Measurements from ENCODE around the gene S100G. TPM values are rescaled to one million over a fixed set of nuclear protein-coding genes. Genes with fewer than 3 reads are reported as not detected.

S100G gene
- total and polyA plus RNA-seq, 2 of the 4 experiments (the other 2 are of a cell fraction) = not detected

- Histone ChIP-seq H2BK20ac (ENCODE audit: low read depth, low read length) (no peak overlapping the region), H3K56ac (ENCODE audit: extremely low read depth, insufficient read depth, low read length) (no peak overlapping the region), H3K23ac (ENCODE audit: low read depth, low read length) (no peak overlapping the region), H4K20me1 (ENCODE audit: insufficient read depth, low read length) (no peaks in the 10 kb centered on the region), H2BK5ac (ENCODE audit: low read depth, low read length, poor library complexity, severe bottlenecking) (no peak overlapping the region), H3K79me1 (ENCODE audit: low read depth in 1 of 2, low read length in 2 of 2) (peaks cover 0 to 2% of the 10 kb centered on the region in 2 experiments; a peak in 2 of 4 replicates), H2AFZ (replicated peaks; ENCODE audit: low read length, poor library complexity) (no peak overlapping the region), H3K14ac (replicated peaks; ENCODE audit: low read depth, low read length) (no peak overlapping the region), H3K27me3 (ENCODE audit: control insufficient read depth, insufficient read depth, low read length) (no peaks in the 10 kb centered on the region), H3K4ac (ENCODE audit: low read depth, low read length) (no peak overlapping the region), H3K4me1 (ENCODE audit: control insufficient read depth, insufficient read depth, low read length) (no peaks in the 10 kb centered on the region), H3K18ac (ENCODE audit: low read depth, low read length) (no peak overlapping the region), H3K9ac (ENCODE audit: low read depth, low read length) (no peak overlapping the region), H2BK120ac (ENCODE audit: low read depth, low read length) (no peak overlapping the region), H3K4me3 (ENCODE audit: insufficient read depth, low read depth, low read length) (no peak overlapping the region), H4K5ac (ENCODE audit: low read depth, low read length) (no peak overlapping the region), H4K8ac (ENCODE audit: low read depth in 2 of 2, low read length in 2 of 2) (no peak overlapping the region), H3K36me3 (ENCODE audit: control insufficient read depth, insufficient read depth, low read length) (peaks cover 18% of the 10 kb centered on the region), H2AK5ac (ENCODE audit: low read depth, low read length) (no peak overlapping the region), H3K4me2 (ENCODE audit: low read depth, low read length) (no peak overlapping the region), H3K27ac (ENCODE audit: insufficient read depth, low read length) (no peak overlapping the region), H3K9me1 (ENCODE audit: insufficient read depth, low read length) (no peaks in the 10 kb centered on the region), H2BK15ac (ENCODE audit: low read depth, low read length) (no peak overlapping the region), H3K9me3 (ENCODE audit: control insufficient read depth, insufficient read depth, low read length) (no peaks in the 10 kb centered on the region), H2AK9ac (replicated peaks; ENCODE audit: low read depth, low read length, poor library complexity) (no peak overlapping the region), H4K91ac (ENCODE audit: insufficient read depth, low read depth, low read length) (no peak overlapping the region)
- no CpG with 5 or more reads among the region's 3 CpGs for WGBS, 2 experiments (ENCODE audit: extremely low coverage in 2 of 2, insufficient read length in 1 of 2)
- DNase-seq (peak; percentile 31), ATAC-seq (ENCODE audit: low read depth) (peak; percentile 72)
- ChIA-PET CTCF (interaction anchor here (0.6 kb wide), 1 partner anchor 527 kb away, joined by 3 read pairs; no protein-coding TSS in a partner anchor), POLR2A (ENCODE audit: unreplicated experiment) (interaction anchor here (0.6 to 0.7 kb wide), 2 partner anchors 118 to 230 kb away, joined by 3 to 10 read pairs; no protein-coding TSS in a partner anchor)
- in situ Hi-C loops (cut with MboI; ENCODE audit: low sequenced_read_pairs) (loop anchor here (25.0 kb wide), 2 partner anchors 875 to 1200 kb away; partner anchors contain the start of gene PIR), intact Hi-C loops (cut with micrococcal nuclease) (no loop called here), dilution Hi-C loops (cut with HindIII; ENCODE audit: low sequenced_read_pairs, unreplicated experiment) (no loop called here)
- BruUV-seq (replicated peaks) = no TSS peak
- TF ChIP-seq MAZ (IDR thresholded peaks at IDR 0.05; ENCODE audit: borderline replicate concordance, low read depth, low read length) (no peak), MAFK (IDR thresholded peaks at IDR 0.05; ENCODE audit: low read depth, low read length) (no peak), RAD21 (IDR thresholded peaks at IDR 0.05; ENCODE audit: low read length) (no peak), RCOR1 (IDR thresholded peaks at IDR 0.05; ENCODE audit: insufficient replicate concordance, low read length) (no peak), POLR2A (IDR thresholded peaks at IDR 0.05; ENCODE audit: low read depth, low read length) (no peak), SMC3 (IDR thresholded peaks at IDR 0.05; ENCODE audit: low read depth, low read length) (no peak), USF2 (IDR thresholded peaks at IDR 0.05; ENCODE audit: low read depth, low read length) (no peak), CEBPB (IDR thresholded peaks at IDR 0.05; ENCODE audit: low read depth, low read length) (no peak), FOS (IDR thresholded peaks at IDR 0.05; ENCODE audit: low read depth, low read length) (no peak), NFE2L2 (IDR thresholded peaks at IDR 0.05; ENCODE audit: low read depth, low read length) (no peak), BHLHE40 (IDR thresholded peaks at IDR 0.05; ENCODE audit: low read depth, low read length) (no peak), ELK1 (IDR thresholded peaks at IDR 0.05; ENCODE audit: borderline replicate concordance, low read depth, low read length) (no peak), MXI1 (IDR thresholded peaks at IDR 0.05; ENCODE audit: borderline replicate concordance, low read depth, low read length) (no peak)
These were observed 37.6 kb downstream of the S100G start for GRCh38 chrX:16687514-16687913.
